ENCODE data around the gene LEFTY1. TPM values are rescaled to one million over a fixed set of nuclear protein-coding genes. Genes with fewer than 3 reads are reported as not detected.

Gene LEFTY1
- total and polyA plus RNA-seq, 2 of the 13 experiments (the other 11 are each of a cell fraction or from before 2014, with no cell fraction given) = 0.29 to 0.79 TPM

DNA sequence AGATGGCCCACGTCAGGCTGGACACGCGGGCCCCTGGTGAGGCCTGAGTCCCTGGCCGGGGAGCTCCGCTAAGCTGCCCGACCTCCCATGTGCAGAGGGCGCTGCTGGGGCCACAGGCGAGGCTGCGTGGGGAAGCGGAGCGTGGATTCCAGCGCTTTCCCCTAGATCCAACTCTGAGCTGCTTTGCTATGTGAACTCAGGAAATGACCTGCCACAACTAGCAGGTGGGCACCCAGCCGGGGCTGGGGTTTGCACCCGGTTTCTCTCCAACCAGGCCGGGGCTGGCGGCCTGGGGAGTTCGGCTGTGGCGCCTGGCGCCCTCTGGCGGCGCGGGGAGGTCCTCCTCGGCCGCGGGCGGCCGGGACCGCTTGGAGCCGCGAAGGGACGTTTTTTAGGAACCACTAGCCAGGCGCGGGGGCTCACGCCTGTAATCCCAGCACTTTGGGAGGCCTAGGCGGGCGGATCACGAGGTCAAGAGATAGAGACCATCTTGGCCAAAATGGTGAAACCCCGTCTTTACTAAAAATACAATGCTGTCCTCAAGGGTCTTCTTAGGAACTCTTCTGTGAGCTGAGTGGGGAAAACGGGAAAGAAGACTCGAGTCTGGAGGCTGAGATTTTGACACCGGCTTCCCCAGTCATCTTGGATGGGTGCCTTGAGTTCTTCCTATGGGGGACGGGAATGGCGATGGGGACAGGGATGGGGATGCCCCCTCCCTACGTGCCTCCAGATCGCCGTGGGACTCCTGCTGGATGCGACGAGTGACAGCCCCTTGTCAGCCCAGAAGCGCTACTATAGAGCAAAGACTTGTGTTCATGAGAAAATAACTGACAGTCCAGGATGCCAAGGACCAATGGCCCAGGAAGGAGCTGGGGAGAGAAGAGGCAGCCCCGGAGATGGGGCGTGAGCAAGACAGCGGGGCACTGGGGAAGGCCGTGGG, 22.5 kb upstream of the LEFTY1 start (continued):
- TF ChIP-seq, protein P1, sequence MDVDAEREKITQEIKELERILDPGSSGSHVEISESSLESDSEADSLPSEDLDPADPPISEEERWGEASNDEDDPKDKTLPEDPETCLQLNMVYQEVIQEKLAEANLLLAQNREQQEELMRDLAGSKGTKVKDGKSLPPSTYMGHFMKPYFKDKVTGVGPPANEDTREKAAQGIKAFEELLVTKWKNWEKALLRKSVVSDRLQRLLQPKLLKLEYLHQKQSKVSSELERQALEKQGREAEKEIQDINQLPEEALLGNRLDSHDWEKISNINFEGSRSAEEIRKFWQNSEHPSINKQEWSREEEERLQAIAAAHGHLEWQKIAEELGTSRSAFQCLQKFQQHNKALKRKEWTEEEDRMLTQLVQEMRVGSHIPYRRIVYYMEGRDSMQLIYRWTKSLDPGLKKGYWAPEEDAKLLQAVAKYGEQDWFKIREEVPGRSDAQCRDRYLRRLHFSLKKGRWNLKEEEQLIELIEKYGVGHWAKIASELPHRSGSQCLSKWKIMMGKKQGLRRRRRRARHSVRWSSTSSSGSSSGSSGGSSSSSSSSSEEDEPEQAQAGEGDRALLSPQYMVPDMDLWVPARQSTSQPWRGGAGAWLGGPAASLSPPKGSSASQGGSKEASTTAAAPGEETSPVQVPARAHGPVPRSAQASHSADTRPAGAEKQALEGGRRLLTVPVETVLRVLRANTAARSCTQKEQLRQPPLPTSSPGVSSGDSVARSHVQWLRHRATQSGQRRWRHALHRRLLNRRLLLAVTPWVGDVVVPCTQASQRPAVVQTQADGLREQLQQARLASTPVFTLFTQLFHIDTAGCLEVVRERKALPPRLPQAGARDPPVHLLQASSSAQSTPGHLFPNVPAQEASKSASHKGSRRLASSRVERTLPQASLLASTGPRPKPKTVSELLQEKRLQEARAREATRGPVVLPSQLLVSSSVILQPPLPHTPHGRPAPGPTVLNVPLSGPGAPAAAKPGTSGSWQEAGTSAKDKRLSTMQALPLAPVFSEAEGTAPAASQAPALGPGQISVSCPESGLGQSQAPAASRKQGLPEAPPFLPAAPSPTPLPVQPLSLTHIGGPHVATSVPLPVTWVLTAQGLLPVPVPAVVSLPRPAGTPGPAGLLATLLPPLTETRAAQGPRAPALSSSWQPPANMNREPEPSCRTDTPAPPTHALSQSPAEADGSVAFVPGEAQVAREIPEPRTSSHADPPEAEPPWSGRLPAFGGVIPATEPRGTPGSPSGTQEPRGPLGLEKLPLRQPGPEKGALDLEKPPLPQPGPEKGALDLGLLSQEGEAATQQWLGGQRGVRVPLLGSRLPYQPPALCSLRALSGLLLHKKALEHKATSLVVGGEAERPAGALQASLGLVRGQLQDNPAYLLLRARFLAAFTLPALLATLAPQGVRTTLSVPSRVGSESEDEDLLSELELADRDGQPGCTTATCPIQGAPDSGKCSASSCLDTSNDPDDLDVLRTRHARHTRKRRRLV (CRISPR knock-in tag; IDR thresholded peaks at IDR 0.05) = no peak
- no peak for TF ChIP-seq MAFK (conservative IDR thresholded peaks at IDR 0.05 in 1 of 2, IDR thresholded peaks at IDR 0.05 in 1 of 2; ENCODE audit: low read length in 2 of 2)
- 0 out of 2 replicates have a peak, but pooled peaks have one; percentile 58 for TF ChIP-seq GFI1 (CRISPR knock-in tag; IDR thresholded peaks at IDR 0.05; ENCODE audit: borderline replicate concordance)
- 0 out of 2 replicates have a peak, but pooled peaks have one; percentile 31 for TF ChIP-seq ZNF768 (CRISPR knock-in tag; IDR thresholded peaks at IDR 0.05)
- TF ChIP-seq KDM5B (CRISPR knock-in tag; IDR thresholded peaks at IDR 0.05; ENCODE audit: borderline replicate concordance) = peak; percentile 69; the same call in 1 of the 2 replicates
- no peak for TF ChIP-seq SIX4 (CRISPR knock-in tag; IDR thresholded peaks at IDR 0.05)
- no peak for TF ChIP-seq ZNF713 (CRISPR knock-in tag; IDR thresholded peaks at IDR 0.05)
- TF ChIP-seq MXI1 (IDR thresholded peaks at IDR 0.05; ENCODE audit: borderline replicate concordance, low read depth, low read length) = no peak; the same call in 2 of the 3 replicates
- no peak for TF ChIP-seq ZNF781 (CRISPR knock-in tag; IDR thresholded peaks at IDR 0.05; ENCODE audit: borderline replicate concordance, not compliant biosample characterization)
